ENCODE measurements around the gene MLLT10. TPM values are rescaled to one million over a fixed set of nuclear protein-coding genes. Genes with fewer than 3 reads are reported as not detected.

MLLT10 gene
- total and polyA plus RNA-seq, 2 of the 8 experiments (the other 6 are each of a cell fraction or from before 2014, with no cell fraction given): 53.1 to 62.1 TPM

DNA sequence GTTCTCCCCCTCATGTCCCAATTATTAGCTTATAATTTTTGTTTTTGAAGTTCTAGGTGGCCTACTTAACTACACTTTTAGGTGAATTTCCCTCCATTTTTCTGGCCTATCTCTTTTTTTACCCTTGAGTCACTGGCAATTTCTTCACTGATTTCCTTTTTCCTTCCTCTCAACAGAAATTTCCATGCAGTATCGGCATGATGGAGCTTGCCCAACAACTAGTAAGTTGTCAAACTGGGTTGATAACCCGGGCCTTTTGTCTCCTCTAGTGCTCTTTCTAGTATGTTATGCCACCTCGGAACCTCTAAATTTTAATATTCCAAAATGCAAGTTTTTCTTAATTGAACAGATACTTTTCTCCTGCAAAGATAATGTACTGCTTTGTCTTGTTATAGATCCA, 147.1 kb downstream of the MLLT10 start:
- H3K14ac ChIP-seq (ENCODE audit: insufficient read length): no peak overlapping the region
- CTCF ChIA-PET (ENCODE audit: partially characterized antibody): interaction anchor here (1.0 to 1.7 kb wide), 5 partner anchors 9 to 140 kb away, joined by 3 to 4 read pairs (median 4); no protein-coding TSS in a partner anchor

More for the DNA sequence above, 147.1 kb downstream of the MLLT10 start:
- Histone ChIP-seq H4K5ac (ENCODE audit: insufficient read length, low read depth, low read length) (no peak overlapping the region), H2AK5ac (ENCODE audit: low read depth, low read length) (no peak overlapping the region), H3K4ac (replicated peaks; ENCODE audit: insufficient read length, low read depth, low read length) (no peak overlapping the region), H4K91ac (replicated peaks; ENCODE audit: insufficient read length, low read length) (no peak overlapping the region), H4K20me1 (replicated peaks in 1 of 2; ENCODE audit: control insufficient read depth in 1 of 2, insufficient read depth in 2 of 2, low read length in 2 of 2) (peaks cover 0 to 1% of the 10 kb centered on the region in 2 experiments), H3K9me3 (ENCODE audit: insufficient read depth in 2 of 2, low read depth in 1 of 2, low read length in 1 of 2) (no peaks in the 10 kb centered on the region), H3K18ac (ENCODE audit: extremely low read depth, low read length) (no peak overlapping the region), H3K9ac (replicated peaks in 1 of 4; ENCODE audit: extremely low read depth in 1 of 4, low read depth in 3 of 4, low read length in 3 of 4) (no peak overlapping the region), H3K79me2 (ENCODE audit: control insufficient read depth in 1 of 2, insufficient read depth in 2 of 2, low read length in 2 of 2) (peaks cover 0 to 27% of the 10 kb centered on the region in 2 experiments; a peak in 2 of 4 replicates), H3K56ac (replicated peaks; ENCODE audit: insufficient read length, low read depth, low read length) (no peak overlapping the region), H3K79me1 (ENCODE audit: low read depth, low read length) (peaks cover 3% of the 10 kb centered on the region; the same call in 1 of the 2 replicates), H3K27me3 (replicated peaks in 1 of 4; ENCODE audit: control insufficient read depth in 3 of 4, extremely low read depth in 1 of 4, insufficient read depth in 3 of 4, low read length in 3 of 4) (no peaks in the 10 kb centered on the region), H2BK15ac (ENCODE audit: low read length) (no peak overlapping the region), H3K4me1 (replicated peaks in 1 of 4; ENCODE audit: control insufficient read depth in 3 of 4, insufficient read depth in 4 of 4, low read length in 3 of 4) (no peaks in the 10 kb centered on the region), H2BK120ac (replicated peaks; ENCODE audit: low read depth, low read length) (no peak overlapping the region), H2AFZ (ENCODE audit: low read length) (no peak overlapping the region), H3K23ac (ENCODE audit: insufficient read length) (no peak overlapping the region), H2BK20ac (ENCODE audit: low read length) (no peak overlapping the region), H2BK12ac (ENCODE audit: low read depth, low read length) (no peak overlapping the region), H4K8ac (ENCODE audit: extremely low read depth, insufficient read depth, low read length) (no peak overlapping the region), H3K4me3 (ENCODE audit: extremely low read depth in 1 of 4, insufficient read depth in 2 of 4, low read depth in 3 of 4, low read length in 4 of 4) (no peak overlapping the region), H3K27ac (ENCODE audit: low read depth, low read length) (no peak overlapping the region), H2BK5ac (ENCODE audit: low read depth, low read length) (no peak overlapping the region), H3K4me2 (ENCODE audit: insufficient read depth in 1 of 2, low read depth in 2 of 2, low read length in 2 of 2) (no peak overlapping the region), H3K23me2 (ENCODE audit: low read depth, low read length) (no peaks in the 10 kb centered on the region), H3K36me3 (ENCODE audit: control insufficient read depth in 2 of 4, insufficient read depth in 4 of 4, low read length in 3 of 4) (peaks cover 0 to 3% (median 0%) of the 10 kb centered on the region in 4 experiments; a peak in 1 of 8 replicates)
- POLR2A ChIA-PET (ENCODE audit: partially characterized antibody): no interaction called here
- TF ChIP-seq KDM4A (IDR thresholded peaks at IDR 0.05; ENCODE audit: low read depth, low read length, severe bottlenecking) (no peak), PHF8 (conservative IDR thresholded peaks at IDR 0.05; ENCODE audit: low read depth, low read length) (no peak), GTF2F1 (IDR thresholded peaks at IDR 0.05; ENCODE audit: borderline replicate concordance, low read depth, low read length) (no peak), CEBPB (IDR thresholded peaks at IDR 0.05; ENCODE audit: low read depth, low read length) (no peak), CHD2 (IDR thresholded peaks at IDR 0.05; ENCODE audit: low read length) (no peak), NRF1 (IDR thresholded peaks at IDR 0.05; ENCODE audit: low read depth, low read length) (no peak), JUND (IDR thresholded peaks at IDR 0.05; ENCODE audit: low read length) (no peak), TEAD4 (IDR thresholded peaks at IDR 0.05; ENCODE audit: low read depth, low read length) (no peak), KDM1A (IDR thresholded peaks at IDR 0.05; ENCODE audit: borderline replicate concordance, low read length) (no peak)
- TF ChIP-seq, protein P1, sequence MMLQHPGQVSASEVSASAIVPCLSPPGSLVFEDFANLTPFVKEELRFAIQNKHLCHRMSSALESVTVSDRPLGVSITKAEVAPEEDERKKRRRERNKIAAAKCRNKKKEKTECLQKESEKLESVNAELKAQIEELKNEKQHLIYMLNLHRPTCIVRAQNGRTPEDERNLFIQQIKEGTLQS (IDR thresholded peaks at IDR 0.05; ENCODE audit: insufficient read depth, low read depth, low read length): no peak
- TF ChIP-seq, protein P2, sequence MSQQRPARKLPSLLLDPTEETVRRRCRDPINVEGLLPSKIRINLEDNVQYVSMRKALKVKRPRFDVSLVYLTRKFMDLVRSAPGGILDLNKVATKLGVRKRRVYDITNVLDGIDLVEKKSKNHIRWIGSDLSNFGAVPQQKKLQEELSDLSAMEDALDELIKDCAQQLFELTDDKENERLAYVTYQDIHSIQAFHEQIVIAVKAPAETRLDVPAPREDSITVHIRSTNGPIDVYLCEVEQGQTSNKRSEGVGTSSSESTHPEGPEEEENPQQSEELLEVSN (IDR thresholded peaks at IDR 0.05): no peak
- DNase-seq (ENCODE audit: low read depth in 1 of 2, low spot score in 2 of 2): no peak
- 86% methylated on average over 3 of the region's 3 CpGs; no CpG with 5 or more reads in 1 of the 2 experiments for WGBS, 2 experiments (ENCODE audit: extremely low coverage in 1 of 2, insufficient coverage in 1 of 2, insufficient read length in 1 of 2, insufficient replicate concordance in 2 of 2, low coverage in 1 of 2, low lambda C conversion rate in 2 of 2, missing lambda C conversion rate in 1 of 2)
- no peak for FAIRE-seq
